H9 (cell line): ENCODE measurements around the gene OXA1L. TPM values are rescaled to one million over a fixed set of nuclear protein-coding genes. Genes with fewer than 3 reads are reported as not detected.
"Not testable (repeated sequence)": the region's sequence is repeated elsewhere in the genome, so short reads cannot be mapped to it uniquely, and the experiment has no call there.

Experiments
- DNase-seq: peaks from one replicate; pipeline ENCODE4 v3.0.0-alpha.2; 2017
- H2AFZ ChIP-seq: one replicate; pipeline ENCODE4 v1.6.1; 2013; ENCODE audit warnings: mild to moderate bottlenecking, low read length, control low read depth, moderate library complexity
- H2AK5ac ChIP-seq: 2 replicates; pipeline ENCODE4 v1.6.1; 2013; ENCODE audit warnings: low read length, control low read depth, mixed read lengths; ENCODE audit not compliant: insufficient read length
- H2BK120ac ChIP-seq: one replicate; pipeline ENCODE4 v1.6.1; 2013; ENCODE audit warnings: low read depth, mild to moderate bottlenecking, low read length, control low read depth, inconsistent platforms; ENCODE audit not compliant: poor library complexity, severe bottlenecking
- H2BK12ac ChIP-seq: 2 replicates; pipeline ENCODE4 v1.6.1; 2013; ENCODE audit warnings: low read length, control low read depth, mixed read lengths, low read depth; ENCODE audit not compliant: insufficient read length
- H2BK15ac ChIP-seq: 2 replicates; pipeline ENCODE4 v1.6.1; 2013; ENCODE audit warnings: low read depth, low read length, control low read depth
- H2BK20ac ChIP-seq: one replicate; pipeline ENCODE4 v1.6.1; 2013; ENCODE audit warnings: low read depth, mild to moderate bottlenecking, low read length, control low read depth, inconsistent platforms; ENCODE audit not compliant: poor library complexity, severe bottlenecking
- H2BK5ac ChIP-seq: 2 replicates; pipeline ENCODE4 v1.6.1; 2013; ENCODE audit warnings: low read length, control low read depth, mixed read lengths; ENCODE audit not compliant: insufficient read length
- H3K14ac ChIP-seq: 2 replicates; pipeline ENCODE4 v1.6.1; 2013; ENCODE audit warnings: low read length, control low read depth; ENCODE audit not compliant: insufficient read depth
- H3K18ac ChIP-seq: 2 replicates; pipeline ENCODE4 v1.6.1; 2013; ENCODE audit warnings: low read depth, mild to moderate bottlenecking, mixed read lengths, low read length, control low read depth; ENCODE audit not compliant: insufficient read length
- H3K23ac ChIP-seq: 2 replicates; pipeline ENCODE4 v1.6.1; 2013; ENCODE audit warnings: low read length, control low read depth, mixed read lengths, low read depth; ENCODE audit not compliant: insufficient read length
- H3K23me2 ChIP-seq: 2 replicates; pipeline ENCODE4 v1.6.1; 2013; ENCODE audit warnings: low read depth, mild to moderate bottlenecking, mixed read lengths, low read length, control low read depth; ENCODE audit not compliant: insufficient read length, poor library complexity, severe bottlenecking
- H3K27ac ChIP-seq: 2 replicates; pipeline ENCODE4 v1.5.1; 2013; ENCODE audit warnings: low read length, control low read depth, mixed read lengths, low read depth; ENCODE audit not compliant: insufficient read length
- H3K27me3 ChIP-seq: 2 replicates; pipeline ENCODE4 v1.6.1; 2013; ENCODE audit warnings: low read length, control low read depth, inconsistent platforms; ENCODE audit not compliant: insufficient read depth
- H3K4ac ChIP-seq: 2 replicates; pipeline ENCODE4 v1.6.1; 2013; ENCODE audit warnings: low read depth, mild to moderate bottlenecking, control low read depth, inconsistent platforms, low read length, moderate library complexity
- H3K4me1 ChIP-seq: 2 replicates; pipeline ENCODE4 v1.6.1; 2013; ENCODE audit warnings: low read length, control low read depth, inconsistent platforms; ENCODE audit not compliant: insufficient read depth
- H3K4me2 ChIP-seq: 2 replicates; pipeline ENCODE4 v1.6.1; 2013; ENCODE audit warnings: low read length, control low read depth, mixed read lengths; ENCODE audit not compliant: insufficient read length, insufficient read depth
- H3K56ac ChIP-seq: 2 replicates; pipeline ENCODE4 v1.6.1; 2013; ENCODE audit warnings: low read depth, mild to moderate bottlenecking, mixed read lengths, low read length, control low read depth; ENCODE audit not compliant: insufficient read length
- H3K79me1 ChIP-seq: 2 replicates; pipeline ENCODE4 v1.6.1; 2013; ENCODE audit warnings: low read depth, mild to moderate bottlenecking, moderate library complexity, low read length, control low read depth, inconsistent platforms; ENCODE audit not compliant: insufficient read depth, poor library complexity, severe bottlenecking
- H3K79me2 ChIP-seq: 2 replicates; pipeline ENCODE4 v1.6.1; 2013; ENCODE audit warnings: low read length, control low read depth, inconsistent platforms; ENCODE audit not compliant: insufficient read depth
- H3K9ac ChIP-seq: 2 replicates; pipeline ENCODE4 v1.6.1; 2013; ENCODE audit warnings: low read length, control low read depth, mixed read lengths; ENCODE audit not compliant: insufficient read length; ENCODE audit errors: extremely low read depth
- H3K9me3 ChIP-seq: one replicate; pipeline ENCODE4 v1.6.1; 2013; ENCODE audit warnings: low read depth, low read length, inconsistent platforms; ENCODE audit not compliant: control insufficient read depth
- H3T11ph ChIP-seq: one replicate; pipeline ENCODE4 v1.6.1; 2013; ENCODE audit warnings: mild to moderate bottlenecking, low read length, control low read depth, inconsistent platforms
- H4K20me1 ChIP-seq: one replicate; pipeline ENCODE4 v1.6.1; 2013; ENCODE audit not compliant: control insufficient read depth, insufficient read length, insufficient read depth
- H4K5ac ChIP-seq: 2 replicates; pipeline ENCODE4 v1.6.1; 2013; ENCODE audit warnings: low read depth, mild to moderate bottlenecking, mixed read lengths, low read length, control low read depth; ENCODE audit not compliant: insufficient read length
- H4K8ac ChIP-seq: replicated peaks from 2 replicates; pipeline ENCODE4 v1.6.1; 2013; ENCODE audit warnings: low read length, control low read depth, mixed read lengths, low read depth; ENCODE audit not compliant: insufficient read length
- H4K91ac ChIP-seq: 2 replicates; pipeline ENCODE4 v1.6.1; 2013; ENCODE audit warnings: low read depth, mild to moderate bottlenecking, moderate library complexity, mixed read lengths, low read length, control low read depth; ENCODE audit not compliant: insufficient read length
- H3K27ac Mint-ChIP-seq, 3 experiments: 2 replicates in 2 of 3; 3 replicates in 1 of 3; pipeline ENCODE4 v1.8.0; 2020 to 2021; ENCODE audit warnings: mixed read lengths in 3 of 3, mild to moderate bottlenecking in 1 of 3, moderate library complexity in 1 of 3
- H3K27me3 Mint-ChIP-seq: 2 replicates; pipeline ENCODE4 v1.8.0; 2021; ENCODE audit warnings: low read depth, mild to moderate bottlenecking, moderate library complexity, mixed read lengths
- H3K36me3 Mint-ChIP-seq, 3 experiments: 2 replicates in 2 of 3; 3 replicates in 1 of 3; pipeline ENCODE4 v1.8.0; 2020 to 2021; ENCODE audit warnings: low read depth in 3 of 3, mixed read lengths in 3 of 3; ENCODE audit not compliant: insufficient read depth in 1 of 3
- H3K4me1 Mint-ChIP-seq, 2 experiments: 2 replicates each; pipeline ENCODE4 v1.8.0; 2020; ENCODE audit warnings: mixed read lengths in 2 of 2
- H3K4me3 Mint-ChIP-seq, 2 experiments: 2 replicates in 1 of 2; 3 replicates in 1 of 2; pipeline ENCODE4 v1.8.0; 2020 to 2021; ENCODE audit warnings: mild to moderate bottlenecking in 2 of 2, mixed read lengths in 2 of 2, moderate library complexity in 1 of 2
- H3K9me3 Mint-ChIP-seq, 2 experiments: 2 replicates in 1 of 2; 3 replicates in 1 of 2; pipeline ENCODE4 v1.8.0; 2020; ENCODE audit warnings: mild to moderate bottlenecking in 2 of 2, mixed read lengths in 2 of 2, moderate library complexity in 1 of 2
- WGBS: extraction: QIAGEN DNeasy Blood & Tissue Kit; methylation state at CpG from one replicate; pipeline ENCODE4 v1.1.7; 2013; ENCODE audit warnings: missing lambda C conversion rate, low lambda C conversion rate, mixed read lengths; ENCODE audit not compliant: insufficient read length; ENCODE audit errors: extremely low coverage; 5-methylcytosine and 5-hydroxymethylcytosine counted together
- total RNA-seq: library from RNA; stranded (reverse); gene quantifications from 2 replicates; pipeline ENCODE4 v1.2.1, GENCODE V29; 2021
- TF ChIP-seq, protein P1 (sequence below): fragments of 200-600 bp; sonication (generic); conservative IDR thresholded peaks from 3 replicates; pipeline ENCODE4 v1.8.0; 2021; ENCODE audit warnings: antibody characterized with exemption, mild to moderate bottlenecking

The OXA1L gene
- total RNA-seq, 1 experiment from 2014 or later, result 128 TPM

DNA sequence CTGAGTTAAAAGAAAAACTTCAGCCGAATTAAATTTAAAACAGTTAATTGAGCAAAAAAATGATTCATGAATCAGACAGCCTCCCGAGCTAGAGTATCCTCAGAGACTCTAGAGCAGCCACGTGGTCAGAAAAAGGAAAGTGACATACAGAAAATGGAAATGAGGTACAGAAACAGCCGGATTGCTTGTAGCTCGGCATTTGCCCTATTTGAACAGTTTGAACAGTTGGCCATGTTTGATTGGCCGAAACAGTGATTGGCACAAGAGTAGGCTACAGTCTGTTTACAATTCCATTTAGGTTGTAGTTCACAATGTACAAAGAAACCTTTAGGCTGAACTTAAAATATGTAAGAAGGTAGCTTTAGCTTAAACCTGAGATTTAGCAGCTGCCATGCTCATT, 12.9 kb upstream of the OXA1L start:
- Histone ChIP-seq H3K4me2 (no peak overlapping the region), H2BK5ac (no peak overlapping the region), H2BK12ac (no peak overlapping the region), H3K4ac (no peak overlapping the region), H2BK15ac (no peak overlapping the region), H2BK120ac (no peak overlapping the region), H3K27me3 (no peaks in the 10 kb centered on the region), H3K14ac (no peak overlapping the region), H2BK20ac (no peak overlapping the region), H4K20me1 (no peaks in the 10 kb centered on the region), H3K4me1 (no peaks in the 10 kb centered on the region), H3K79me2 (no peaks in the 10 kb centered on the region), H3K9me3 (no peaks in the 10 kb centered on the region), H4K5ac (no peak overlapping the region), H3K23ac (no peak overlapping the region), H3K23me2 (no peaks in the 10 kb centered on the region), H3K27ac (no peak overlapping the region), H4K8ac (no peak overlapping the region), H3K9ac (no peak overlapping the region), H2AFZ (no peak overlapping the region), H3T11ph (no peak overlapping the region), H3K56ac (no peak overlapping the region), H2AK5ac (no peak overlapping the region), H4K91ac (no peak overlapping the region), H3K79me1 (no peaks in the 10 kb centered on the region), H3K18ac (no peak overlapping the region)
- peaks cover 3% of the 10 kb centered on the region in 2 experiments for H3K4me1 Mint-ChIP-seq
- H3K36me3 Mint-ChIP-seq, result no peaks in the 10 kb centered on the region
- DNase-seq, result no peak
- H3K4me3 Mint-ChIP-seq, result no peak overlapping the region
- WGBS, result no CpG with 5 or more reads among the region's 6 CpGs
- TF ChIP-seq, protein P1, sequence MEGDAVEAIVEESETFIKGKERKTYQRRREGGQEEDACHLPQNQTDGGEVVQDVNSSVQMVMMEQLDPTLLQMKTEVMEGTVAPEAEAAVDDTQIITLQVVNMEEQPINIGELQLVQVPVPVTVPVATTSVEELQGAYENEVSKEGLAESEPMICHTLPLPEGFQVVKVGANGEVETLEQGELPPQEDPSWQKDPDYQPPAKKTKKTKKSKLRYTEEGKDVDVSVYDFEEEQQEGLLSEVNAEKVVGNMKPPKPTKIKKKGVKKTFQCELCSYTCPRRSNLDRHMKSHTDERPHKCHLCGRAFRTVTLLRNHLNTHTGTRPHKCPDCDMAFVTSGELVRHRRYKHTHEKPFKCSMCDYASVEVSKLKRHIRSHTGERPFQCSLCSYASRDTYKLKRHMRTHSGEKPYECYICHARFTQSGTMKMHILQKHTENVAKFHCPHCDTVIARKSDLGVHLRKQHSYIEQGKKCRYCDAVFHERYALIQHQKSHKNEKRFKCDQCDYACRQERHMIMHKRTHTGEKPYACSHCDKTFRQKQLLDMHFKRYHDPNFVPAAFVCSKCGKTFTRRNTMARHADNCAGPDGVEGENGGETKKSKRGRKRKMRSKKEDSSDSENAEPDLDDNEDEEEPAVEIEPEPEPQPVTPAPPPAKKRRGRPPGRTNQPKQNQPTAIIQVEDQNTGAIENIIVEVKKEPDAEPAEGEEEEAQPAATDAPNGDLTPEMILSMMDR, result no peak
- no peaks in the 10 kb centered on the region; a peak in 1 of 5 replicates for H3K9me3 Mint-ChIP-seq
- H3K27ac Mint-ChIP-seq, result no peak overlapping the region
- peaks cover 1% of the 10 kb centered on the region; the same call in 1 of the 2 replicates for H3K27me3 Mint-ChIP-seq

DNA sequence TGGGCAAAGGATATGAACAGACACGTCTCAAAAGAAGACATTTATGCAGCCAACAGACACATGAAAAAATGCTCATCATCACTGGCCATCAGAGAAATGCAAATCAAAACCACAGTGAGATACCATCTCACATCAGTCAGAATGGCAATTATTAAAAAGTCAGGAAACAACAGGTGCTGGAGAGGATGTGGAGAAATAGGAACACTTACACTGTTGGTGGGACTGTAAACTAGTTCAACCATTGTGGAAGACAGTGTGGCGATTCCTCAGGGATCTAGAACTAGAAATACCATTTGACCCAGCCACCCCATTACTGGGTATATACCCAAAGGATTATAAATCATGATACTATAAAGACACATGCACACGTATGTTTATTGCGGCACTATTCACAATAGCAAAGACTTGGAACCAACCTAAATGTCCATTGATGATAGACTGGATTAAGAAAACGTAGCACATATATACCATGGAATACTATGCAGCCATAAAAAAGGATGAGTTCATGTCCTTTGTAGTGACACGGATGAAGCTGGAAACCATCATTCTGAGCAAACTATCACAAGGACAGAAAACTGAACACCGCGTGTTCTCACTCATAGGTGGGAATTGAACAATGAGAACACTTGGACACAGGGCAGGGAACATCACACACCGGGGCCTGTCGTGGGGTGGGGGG, 8.4 kb upstream of the OXA1L start:
- not testable (repeated sequence) for H2AFZ ChIP-seq, H3K4me1 ChIP-seq, H2BK5ac ChIP-seq, H2AK5ac ChIP-seq, H4K91ac ChIP-seq, H3K23ac ChIP-seq, H3K27me3 ChIP-seq, H3K9me3 ChIP-seq, H3K23me2 ChIP-seq, H3K4me1 Mint-ChIP-seq, H3K27ac Mint-ChIP-seq, H3K4me3 Mint-ChIP-seq, H3K4me2 ChIP-seq, H3K18ac ChIP-seq, DNase-seq, H4K20me1 ChIP-seq, H3K14ac ChIP-seq, H3K56ac ChIP-seq, H4K8ac ChIP-seq, H3K27ac ChIP-seq, H3K79me1 ChIP-seq, H3T11ph ChIP-seq, H3K9ac ChIP-seq, H3K27me3 Mint-ChIP-seq, H2BK12ac ChIP-seq, H2BK15ac ChIP-seq, H2BK20ac ChIP-seq, H2BK120ac ChIP-seq, H4K5ac ChIP-seq, H3K4ac ChIP-seq, H3K79me2 ChIP-seq
- no CpG with 5 or more reads among the region's 10 CpGs for WGBS
- H3K9me3 Mint-ChIP-seq, result peaks cover 16 to 20% of the 10 kb centered on the region in 2 experiments
- H3K36me3 Mint-ChIP-seq, result peaks cover 6 to 27% (median 17%) of the 10 kb centered on the region in 3 experiments; a peak in 6 of 7 replicates
